Activated CD4-positive, alpha-beta T cell treated with anti-CD3 and anti-CD28 coated beads, Interleukin-2, Interleukin-4, amounts not matched to agents 100 ng/mL and 50 ng/mL, durations not matched to agents 16 hours and 8 hours (primary cell): ENCODE data around the gene STRA8.

Experiments
- DNase-seq: peaks from one replicate; pipeline ENCODE4 v3.0.0-alpha.2; 2020; ENCODE audit warnings: low spot score

STRA8 gene

GRCh38 chr7:135233570-135233969, at the start of gene STRA8:
TSS of gene STRA8 (plus strand) at chr7:135233838. CDS start at chr7:135240525, 6,687 bp downstream.
- no peak for DNase-seq

DNA sequence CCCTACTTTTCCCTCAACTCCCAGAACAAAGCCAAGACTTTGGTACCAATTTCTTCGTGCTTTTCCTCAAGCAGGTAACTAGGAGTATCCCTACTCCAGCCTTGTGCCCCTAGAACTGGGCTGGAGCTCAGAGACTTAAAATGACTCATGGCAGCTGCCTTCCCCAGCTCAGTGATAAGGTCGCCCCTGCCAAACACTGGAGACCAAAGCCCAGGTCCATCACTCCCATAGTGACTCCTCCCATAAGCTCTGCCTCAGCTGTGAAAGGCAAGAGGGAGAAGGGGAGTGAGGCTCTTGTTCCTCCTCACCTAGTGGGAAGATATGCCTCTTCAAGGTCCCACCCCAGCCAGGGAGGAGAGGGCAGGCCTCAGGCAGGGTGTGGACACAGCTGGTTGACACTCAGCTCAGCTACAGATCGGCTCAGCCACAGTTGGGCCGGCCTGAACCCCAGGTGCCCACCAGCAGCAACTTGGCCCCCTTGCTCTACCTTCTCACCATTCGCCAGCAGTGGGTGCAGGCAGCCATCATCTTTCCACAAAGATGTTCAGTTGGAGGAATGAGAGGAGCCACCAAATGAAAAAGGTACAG, 49.3 kb upstream of the STRA8 start:
- no peak for DNase-seq

DNA sequence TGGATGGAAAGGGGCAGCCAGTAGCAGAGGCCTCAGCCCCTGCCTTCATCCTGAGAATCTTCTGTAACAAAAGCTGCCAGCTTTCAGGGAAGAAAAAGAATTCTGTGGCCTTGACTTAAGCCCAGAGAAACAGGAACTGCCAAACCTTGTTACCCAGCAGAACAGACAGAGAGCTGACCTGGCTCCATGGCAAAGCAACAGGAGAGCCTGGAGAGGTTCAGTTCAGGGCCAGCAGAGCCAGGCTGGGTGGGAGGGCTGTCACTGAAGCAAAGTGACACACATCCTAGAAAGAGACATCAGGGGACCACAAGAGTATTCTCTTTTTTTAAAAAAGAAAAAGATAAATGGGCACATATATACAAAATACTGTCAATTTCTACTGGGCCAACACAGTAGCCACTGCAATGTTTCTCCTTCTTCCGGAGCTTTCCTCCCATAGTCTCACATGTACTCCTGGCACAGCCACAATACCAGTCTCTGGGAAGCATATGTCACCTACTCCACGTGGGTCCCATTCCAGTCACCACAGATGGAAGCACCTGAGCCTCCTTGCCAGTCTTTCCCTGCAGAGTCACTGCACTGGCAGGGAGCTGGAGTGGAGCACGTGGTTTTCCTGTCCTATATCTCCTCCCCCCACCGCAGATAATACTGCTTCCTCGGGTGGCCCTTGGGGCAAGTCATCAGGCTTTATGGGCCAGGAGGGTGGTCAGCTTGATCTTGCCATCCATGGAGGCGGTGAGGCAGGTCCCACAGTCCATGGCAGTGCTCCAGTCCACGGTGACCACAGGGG, 48.0 kb upstream of the STRA8 start:
- DNase-seq = no peak

DNA sequence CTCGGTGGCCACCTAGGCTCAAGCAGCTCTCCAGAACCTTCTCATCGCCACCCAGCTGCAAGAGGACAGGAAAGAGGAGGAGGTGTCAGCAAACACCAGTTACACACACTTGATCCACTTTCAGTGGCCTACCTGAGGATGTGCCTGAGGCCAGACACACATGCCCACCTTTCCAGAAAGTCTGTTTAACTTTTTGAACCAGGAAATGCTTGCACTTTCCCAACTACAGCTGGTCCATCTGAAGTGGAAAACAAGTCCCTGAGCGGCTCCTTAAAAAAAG, 47.4 kb upstream of the STRA8 start:
- DNase-seq = no peak

DNA sequence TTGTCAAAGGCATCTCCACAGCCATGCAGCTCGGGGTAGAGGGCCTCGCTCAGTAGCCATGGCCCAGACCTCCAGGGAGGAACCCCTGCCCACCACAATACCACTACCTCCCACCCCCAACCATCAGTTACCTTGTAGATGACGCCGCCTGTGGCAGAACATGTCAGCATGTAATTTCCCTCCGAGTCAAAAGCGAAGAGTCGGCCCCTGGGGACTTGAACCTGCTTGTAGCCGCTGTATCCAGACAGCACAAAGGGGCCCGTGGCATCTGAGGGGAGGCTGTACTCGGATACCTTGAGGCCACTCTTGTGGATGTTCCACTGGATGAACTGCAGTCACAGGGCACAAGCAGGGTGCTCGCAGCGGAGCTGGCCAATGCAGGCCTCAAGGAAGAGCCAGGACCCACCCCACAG, 46.8 kb upstream of the STRA8 start:
- no peak for DNase-seq

DNA sequence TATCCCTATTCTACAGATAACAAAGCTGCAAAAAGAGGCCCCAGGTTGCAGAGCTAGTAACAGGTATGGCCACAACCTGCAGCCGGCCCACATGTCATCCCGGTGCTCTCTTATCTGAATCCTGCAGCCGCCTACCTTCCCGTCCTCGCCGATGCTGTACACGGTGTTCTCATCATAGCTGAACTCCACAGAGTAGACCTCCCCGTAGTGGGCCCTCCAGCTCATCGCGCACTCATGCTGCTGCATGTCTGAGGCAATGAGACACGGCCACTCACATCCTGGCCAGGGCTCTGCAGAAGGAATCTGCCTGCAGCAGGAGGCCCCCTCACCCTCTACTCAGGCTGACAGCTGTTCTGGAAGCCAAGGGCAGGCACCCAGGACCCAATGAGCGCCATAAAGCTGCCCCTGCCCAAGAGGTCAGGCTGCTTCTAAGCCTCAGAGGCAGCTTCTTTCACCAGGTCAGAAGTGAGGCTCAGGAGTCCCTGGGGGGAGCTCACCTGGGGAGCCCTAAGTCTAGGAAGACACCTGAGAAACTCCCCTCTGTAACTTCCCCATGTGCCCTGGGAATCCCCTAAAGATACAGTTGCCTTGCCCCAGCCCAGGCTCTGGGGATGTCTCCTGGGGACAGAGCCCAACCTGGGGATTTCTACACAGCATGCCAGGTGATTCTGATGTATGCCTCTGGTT, 45.2 kb upstream of the STRA8 start:
- DNase-seq = no peak

GRCh38 chr7:135189221-135189662, 44.4 kb upstream of the STRA8 start:
- no peak for DNase-seq

- DNase-seq = no peak
Measured at GRCh38 chr7:135189961-135190360, 43.7 kb upstream of the STRA8 start.

- no peak for DNase-seq
Measured at GRCh38 chr7:135190703-135191102, 42.9 kb upstream of the STRA8 start.

GRCh38 chr7:135192914-135193536, 40.6 kb upstream of the STRA8 start:
- DNase-seq = no peak

DNA sequence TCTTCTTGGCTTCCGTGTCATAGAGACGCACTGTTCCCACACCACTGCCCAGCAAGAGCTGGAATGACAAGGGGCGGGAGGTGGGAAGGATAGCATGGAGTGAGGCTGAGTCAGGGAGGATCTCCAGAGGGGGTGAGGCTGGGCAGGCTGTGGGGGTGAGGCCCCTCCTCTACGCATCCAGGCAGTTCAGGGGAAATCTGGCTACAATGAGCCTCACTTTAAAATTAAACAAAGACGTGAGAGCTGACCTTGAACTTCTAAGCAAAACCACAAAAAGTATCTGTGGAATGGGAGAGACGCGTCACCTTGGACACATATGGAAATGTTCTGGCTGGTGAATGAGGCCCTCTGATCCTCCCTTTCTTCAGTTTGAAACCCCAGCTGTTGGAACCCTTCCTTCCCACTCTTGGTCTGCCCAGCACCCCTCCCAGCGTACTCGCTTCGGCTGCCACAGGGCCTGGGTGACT, 40.0 kb upstream of the STRA8 start:
- DNase-seq = no peak

DNA sequence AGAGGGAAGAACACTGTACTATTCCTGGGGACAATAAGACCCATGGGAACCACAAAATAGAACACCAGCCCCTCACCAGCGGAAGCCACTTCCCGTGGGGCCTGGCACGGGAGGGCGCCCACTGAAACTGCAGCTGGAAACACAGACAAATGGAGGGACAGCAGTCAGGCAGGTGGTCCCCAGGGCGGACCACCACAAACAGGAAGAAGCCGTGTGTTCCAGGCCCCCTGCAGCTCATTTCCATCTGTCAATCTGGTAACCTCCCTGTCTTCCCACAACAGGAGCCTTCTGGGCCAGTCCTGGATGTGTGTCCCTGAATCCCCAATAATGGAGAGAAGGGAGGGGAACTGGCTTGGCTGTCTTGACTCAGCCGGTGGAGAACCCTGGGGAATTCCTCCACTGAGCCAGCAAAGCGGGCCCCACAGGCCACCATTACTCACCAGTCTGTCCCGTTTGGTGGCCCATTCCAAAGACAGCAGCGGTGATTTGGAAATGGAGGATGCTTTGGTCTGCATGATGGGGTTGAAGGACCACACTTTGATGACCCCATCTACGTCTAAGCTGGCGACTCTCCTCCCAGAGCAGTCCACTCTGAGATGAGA, 39.0 kb upstream of the STRA8 start:
- no peak for DNase-seq

DNA sequence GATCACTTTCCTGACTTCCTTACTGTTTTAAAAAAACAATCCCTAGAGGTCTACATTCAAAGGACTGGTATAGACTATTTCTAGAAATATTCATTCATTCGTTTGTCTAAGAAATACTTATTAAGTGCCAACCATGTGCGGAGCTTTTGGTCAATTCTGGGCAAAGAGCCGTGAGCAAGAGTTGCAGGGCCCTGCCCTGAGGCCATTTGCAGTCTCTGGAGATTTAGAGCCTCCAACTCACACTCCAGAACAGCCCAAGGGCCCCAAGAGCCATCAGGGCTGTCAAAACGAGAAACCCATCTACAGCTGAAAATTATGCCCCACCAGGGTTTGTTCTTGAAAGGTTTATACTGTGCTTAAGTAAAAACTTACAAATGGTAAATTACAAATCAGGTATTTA, 38.5 kb upstream of the STRA8 start:
- no peak for DNase-seq

GRCh38 chr7:135195968-135196629, 37.5 kb upstream of the STRA8 start:
- DNase-seq = no peak

DNA sequence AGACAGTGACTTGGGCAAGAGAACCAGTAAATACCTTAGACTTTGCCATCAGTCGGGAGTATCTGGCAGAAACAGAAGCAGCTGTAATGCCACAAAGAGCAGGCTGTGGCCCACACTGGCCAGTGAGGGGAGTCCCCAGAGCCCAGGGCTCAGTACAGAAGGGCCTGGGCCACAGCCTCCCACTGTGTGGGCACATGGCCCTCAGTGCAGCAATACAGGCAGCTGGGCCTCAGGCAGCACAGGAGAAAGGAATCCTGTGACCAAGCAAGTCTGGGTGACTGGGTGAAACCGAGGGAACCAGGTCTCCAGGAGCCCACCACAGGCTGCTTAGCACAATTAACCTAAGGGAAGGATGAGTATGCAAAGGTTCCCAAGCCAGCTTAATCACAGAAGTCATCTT, 36.3 kb upstream of the STRA8 start:
- DNase-seq = no peak

DNA sequence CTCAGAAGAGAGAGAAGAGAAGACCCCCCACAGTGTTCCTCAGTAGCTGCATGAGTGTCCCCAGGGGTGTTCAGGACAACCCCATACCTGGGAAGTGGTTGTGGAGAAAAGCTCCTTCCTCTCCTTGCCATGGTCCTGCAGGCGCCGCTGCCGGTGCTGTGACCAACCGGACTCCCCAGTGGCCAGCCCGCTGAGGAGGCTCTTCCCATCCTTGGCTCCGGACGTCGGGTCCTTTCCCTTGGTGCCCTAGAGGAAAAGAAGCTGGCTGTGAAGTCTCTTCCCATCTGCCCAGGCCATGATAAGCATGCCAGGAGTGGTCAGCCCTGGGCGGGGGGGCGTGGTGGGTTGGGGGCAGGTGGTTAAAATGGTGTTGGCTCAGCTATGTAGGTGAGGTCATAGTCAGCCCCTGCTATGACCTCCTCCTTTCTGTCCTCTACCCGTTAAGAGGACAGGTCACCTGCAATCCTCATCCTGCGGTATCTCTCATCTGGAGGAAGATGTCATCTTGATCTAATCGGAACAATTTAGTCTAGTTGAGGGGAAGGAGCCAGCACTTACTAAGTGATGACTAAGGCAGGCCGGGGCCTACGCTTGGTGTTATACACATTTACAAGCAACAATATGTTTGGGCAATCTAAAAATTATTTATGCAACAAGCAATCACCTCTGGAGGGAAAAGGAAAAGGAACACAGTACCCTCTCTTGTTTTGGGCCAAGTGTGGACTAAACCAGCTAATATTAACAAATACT, 35.6 kb upstream of the STRA8 start:
- DNase-seq = no peak

DNA sequence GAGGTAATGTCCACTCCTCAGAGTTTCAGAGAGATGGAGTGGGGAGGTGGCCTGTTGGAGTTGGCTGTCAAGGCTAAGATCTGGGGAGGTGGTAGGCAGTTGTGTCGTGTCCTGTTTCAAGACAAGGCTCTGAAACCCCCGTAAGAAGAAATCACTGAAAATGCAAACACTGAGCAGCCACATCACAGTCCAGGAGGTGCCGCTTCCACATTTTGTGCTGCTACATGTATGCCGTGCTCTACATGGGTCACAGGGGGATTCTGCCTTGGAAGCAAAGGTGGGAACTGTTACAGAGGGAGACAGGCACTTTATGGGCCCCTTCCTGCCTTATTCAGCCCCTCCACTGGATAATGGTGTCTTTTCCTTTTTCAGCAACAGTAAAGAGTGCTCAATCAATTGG, 34.2 kb upstream of the STRA8 start:
- DNase-seq = no peak

DNA sequence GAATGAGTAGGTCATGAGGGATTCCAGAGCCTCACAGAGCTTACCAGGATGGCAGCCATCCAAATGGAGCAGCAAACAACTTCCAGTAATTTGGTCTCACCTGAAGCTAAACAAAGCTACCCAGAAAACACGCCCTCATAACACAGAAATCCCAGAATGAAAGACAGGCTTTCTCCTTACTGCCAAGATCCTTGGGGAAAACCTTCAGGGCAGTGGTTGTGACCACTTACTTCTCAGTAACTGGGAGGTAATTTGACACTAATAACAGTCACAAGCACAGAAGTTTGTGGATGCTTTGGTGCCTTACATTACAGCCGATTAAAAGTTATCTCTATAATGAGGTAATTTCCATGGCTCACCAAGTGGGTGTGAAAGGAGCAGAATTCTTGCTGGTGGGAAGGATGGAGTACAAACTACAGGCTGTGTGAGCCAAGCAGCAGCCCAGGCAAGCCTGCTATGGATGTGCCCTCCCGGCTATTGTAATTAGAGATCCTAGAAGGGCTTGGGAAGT, 32.8 kb upstream of the STRA8 start:
- no peak for DNase-seq

- no peak for DNase-seq
Measured at GRCh38 chr7:135201350-135201749, 32.3 kb upstream of the STRA8 start.

- no peak for DNase-seq
Measured at GRCh38 chr7:135204341-135204749, 29.3 kb upstream of the STRA8 start.

- no peak for DNase-seq
Measured at GRCh38 chr7:135204876-135205275, 28.8 kb upstream of the STRA8 start.
